Ovary (tissue), 9 donors: ENCODE measurements around the gene UGCG. TPM values are rescaled to one million over a fixed set of nuclear protein-coding genes. Genes with fewer than 3 reads are reported as not detected.

ENCODE experiments used
- DNase-seq, 5 donors: peaks; one replicate each; pipeline ENCODE4 v3.0.0-alpha.2; 2019 to 2020
- H3K27ac ChIP-seq, 2 donors: fragments of 200-600 bp; one replicate each; pipeline versions ENCODE4 v1.5.1 to v1.8.0; 2019 to 2022
- H3K27me3 ChIP-seq: fragments of 200-600 bp; one replicate; pipeline ENCODE4 v1.8.0; 2022
- H3K36me3 ChIP-seq: fragments of 200-600 bp; sonication (generic); one replicate; pipeline ENCODE4 v1.5.1; 2019
- H3K4me1 ChIP-seq: one replicate; pipeline ENCODE4 v1.8.1; 2013; ENCODE audit warnings: mild to moderate bottlenecking, moderate library complexity; ENCODE audit not compliant: insufficient read depth
- H3K4me3 ChIP-seq: fragments of 200-600 bp; sonication (generic); one replicate; pipeline ENCODE4 v1.5.1; 2017
- H3K9me3 ChIP-seq, 2 donors: fragments of 200-600 bp in 1 of 2; sonication (generic) in 1 of 2; one replicate each; pipeline versions ENCODE4 v1.5.1 to v1.8.1; 2013 to 2019; ENCODE audit warnings: mild to moderate bottlenecking in 1 of 2, moderate library complexity in 1 of 2
- EP300 ChIP-seq: sonication (generic); formaldehyde crosslinking; IDR thresholded peaks from one replicate; pipeline ENCODE4 v1.6.1; 2017; ENCODE audit warnings: antibody characterized with exemption
- POLR2A ChIP-seq: fragments of 450-650 bp; IDR thresholded peaks from one replicate; pipeline ENCODE4 v1.6.1; 2017; ENCODE audit warnings: antibody characterized with exemption, mild to moderate bottlenecking, moderate library complexity
- WGBS, 3 donors: extraction: QIAGEN DNeasy Blood & Tissue Kit in 1 of 3; methylation state at CpG; one replicate each; pipeline versions ENCODE4 v1.1.5 to v1.1.7; 2013 to 2017; 5-methylcytosine and 5-hydroxymethylcytosine counted together
- intact Hi-C, 4 donors: fragments of 100-400 bp; cut with DNase I; formaldehyde crosslinking; loops; one replicate each; pipeline versions ENCODE4 v1.11.0 to v1.15.1; 2022 to 2023
- polyA plus RNA-seq, 2 donors: library from polyadenylated mRNA; stranded (reverse); fragments of 200-250 nt in 1 of 2; fragments of 350-450 nt in 1 of 2; fragmentation: Illumina TruSeq in 1 of 2; extraction: RNeasy Lipid Tissue Mini Kit (QIAGEN cat#74804) in 1 of 2; gene quantifications; one replicate each; pipeline ENCODE4 v1.2.3, GENCODE V29; 2013 to 2014
- total RNA-seq, 7 donors: library from RNA; depleted of rRNA in 2 of 7; stranded (reverse); fragments of >200 nt in 2 of 7; fragmentation: NEBNext Ultra II Directional in 3 of 7; extraction: Animal tissue kit (Norgen Biotek cat#: 25700) in 3 of 7; gene quantifications; one replicate each; pipeline versions ENCODE4 v1.1.0 to v1.2.4, GENCODE V29; 2016 to 2023
- TF ChIP-seq, protein P1 (sequence below), 3 donors: fragments of 450-650 bp in 2 of 3; fragments of 200-600 bp in 1 of 3; IDR thresholded peaks; one replicate each; pipeline versions ENCODE4 v1.5.1 to v1.8.0; 2016 to 2022; ENCODE audit warnings: antibody characterized with exemption in 3 of 3, mild to moderate bottlenecking in 1 of 3
- donor health status: DM: no; HTN: no; CAD: no; lungs with moderate emphysema.
- donor health status: DM: no; HTN: no; CAD: no.
- donor health status: Bipolar disorder and iron deficiency.
- donor health status: DM: yes; HTN: yes; CAD: no.
- donor health status: DM: no; HTN: no; CAD: no.
- donor health status: DM: yes; HTN: yes; CAD: no.

UGCG gene
- total and polyA plus RNA-seq, 9 donors = 13.1 to 74.1 (median 19.8) TPM

DNA sequence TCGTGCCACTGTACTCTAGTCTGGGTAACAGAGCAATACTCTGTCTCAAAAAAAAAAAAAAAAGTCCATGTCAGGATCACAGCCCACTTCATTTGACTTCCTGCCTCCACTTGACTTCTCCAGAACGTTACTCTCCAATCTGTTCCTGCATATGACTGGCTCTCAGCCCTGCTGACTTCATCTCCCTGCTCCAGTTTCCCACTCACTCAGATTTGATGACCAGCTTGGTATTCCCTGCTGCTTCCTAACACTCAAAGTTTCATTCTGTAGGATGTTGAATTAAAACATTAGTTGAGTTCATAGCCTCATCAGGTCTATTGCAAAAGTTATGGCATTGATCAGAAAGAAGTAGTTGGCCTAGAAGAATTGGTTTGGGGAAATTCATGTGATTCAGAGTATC is 52.3 kb downstream of the UGCG start:
- no peak overlapping the region for H3K27ac ChIP-seq
- no peaks in the 10 kb centered on the region for H3K27me3 ChIP-seq
- intact Hi-C loops = no loop called here
- no peaks in the 10 kb centered on the region for H3K36me3 ChIP-seq
- WGBS, 3 donors = 54 to 64% (median 59%) methylated on average over 2 of the region's 2 CpGs
- no peak overlapping the region for H3K4me3 ChIP-seq
- no peak for DNase-seq
- TF ChIP-seq POLR2A (no peak), EP300 (no peak)
- TF ChIP-seq, protein P1, sequence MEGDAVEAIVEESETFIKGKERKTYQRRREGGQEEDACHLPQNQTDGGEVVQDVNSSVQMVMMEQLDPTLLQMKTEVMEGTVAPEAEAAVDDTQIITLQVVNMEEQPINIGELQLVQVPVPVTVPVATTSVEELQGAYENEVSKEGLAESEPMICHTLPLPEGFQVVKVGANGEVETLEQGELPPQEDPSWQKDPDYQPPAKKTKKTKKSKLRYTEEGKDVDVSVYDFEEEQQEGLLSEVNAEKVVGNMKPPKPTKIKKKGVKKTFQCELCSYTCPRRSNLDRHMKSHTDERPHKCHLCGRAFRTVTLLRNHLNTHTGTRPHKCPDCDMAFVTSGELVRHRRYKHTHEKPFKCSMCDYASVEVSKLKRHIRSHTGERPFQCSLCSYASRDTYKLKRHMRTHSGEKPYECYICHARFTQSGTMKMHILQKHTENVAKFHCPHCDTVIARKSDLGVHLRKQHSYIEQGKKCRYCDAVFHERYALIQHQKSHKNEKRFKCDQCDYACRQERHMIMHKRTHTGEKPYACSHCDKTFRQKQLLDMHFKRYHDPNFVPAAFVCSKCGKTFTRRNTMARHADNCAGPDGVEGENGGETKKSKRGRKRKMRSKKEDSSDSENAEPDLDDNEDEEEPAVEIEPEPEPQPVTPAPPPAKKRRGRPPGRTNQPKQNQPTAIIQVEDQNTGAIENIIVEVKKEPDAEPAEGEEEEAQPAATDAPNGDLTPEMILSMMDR (IDR thresholded peaks at IDR 0.05) = no peak
- no peaks in the 10 kb centered on the region for H3K9me3 ChIP-seq
- H3K4me1 ChIP-seq = no peaks in the 10 kb centered on the region

DNA sequence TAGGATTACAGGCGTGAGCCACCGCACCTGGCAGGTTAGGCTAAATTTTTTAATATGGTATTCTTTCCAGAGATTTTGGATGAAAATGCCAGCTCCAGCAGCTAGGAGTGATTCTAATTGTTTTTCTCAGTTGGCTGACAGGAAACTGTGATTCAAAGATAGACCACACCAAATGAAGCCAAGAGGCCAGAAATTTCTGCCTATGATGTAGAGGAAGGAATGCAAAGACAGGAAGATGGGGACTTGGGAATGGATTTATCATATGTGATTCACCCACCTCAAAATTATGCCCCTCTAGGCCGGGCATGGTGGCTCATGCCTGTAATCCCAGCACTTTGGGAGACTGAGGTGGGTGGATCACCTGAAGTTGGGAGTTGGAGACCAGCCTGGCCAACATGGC is 53.3 kb downstream of the UGCG start:
- 95 to 98% (median 96%) methylated on average over 3 of the region's 3 CpGs for WGBS, 3 donors
- no peaks in the 10 kb centered on the region for H3K9me3 ChIP-seq

DNA sequence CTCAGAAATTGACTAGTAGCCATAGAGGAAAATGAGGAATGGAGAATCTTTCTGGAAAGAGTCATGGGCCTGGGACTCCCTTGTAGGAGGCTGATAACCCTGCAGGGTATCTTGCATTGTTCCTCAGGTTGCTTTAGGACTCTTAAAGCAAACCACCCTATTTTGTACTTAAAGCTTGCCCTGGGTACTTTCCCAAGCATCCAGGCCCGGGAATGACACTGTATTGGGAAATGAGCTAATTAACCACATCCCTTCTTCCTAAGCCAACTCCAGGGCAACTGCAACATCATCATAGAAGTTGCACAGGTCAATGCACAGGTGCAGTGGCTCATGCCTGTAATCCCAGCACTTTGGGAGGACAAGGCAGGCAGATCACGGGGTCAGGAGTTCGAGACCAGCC is 55.9 kb downstream of the UGCG start:
- H3K4me1 ChIP-seq = no peaks in the 10 kb centered on the region
- H3K27ac ChIP-seq = no peak overlapping the region
- DNase-seq = no peak
- H3K4me3 ChIP-seq = no peak overlapping the region
- intact Hi-C loops = no loop called here
- WGBS, 3 donors = 77 to 85% (median 78%) methylated on average over 3 of the region's 3 CpGs
- no peaks in the 10 kb centered on the region for H3K27me3 ChIP-seq
- no peaks in the 10 kb centered on the region for H3K9me3 ChIP-seq
- no peaks in the 10 kb centered on the region for H3K36me3 ChIP-seq
- TF ChIP-seq POLR2A (no peak), EP300 (no peak)
- TF ChIP-seq, protein P1 (IDR thresholded peaks at IDR 0.05) = no peak

More for the DNA sequence above, 53.3 kb downstream of the UGCG start:
- Histone ChIP-seq H3K4me1 (no peaks in the 10 kb centered on the region), H3K4me3 (no peak overlapping the region), H3K36me3 (no peaks in the 10 kb centered on the region), H3K27ac (no peak overlapping the region), H3K27me3 (no peaks in the 10 kb centered on the region)
- intact Hi-C loops = no loop called here
- no peak for DNase-seq
- TF ChIP-seq, protein P1 (IDR thresholded peaks at IDR 0.05) = no peak
- no peak for TF ChIP-seq EP300
- no peak for TF ChIP-seq POLR2A

DNA sequence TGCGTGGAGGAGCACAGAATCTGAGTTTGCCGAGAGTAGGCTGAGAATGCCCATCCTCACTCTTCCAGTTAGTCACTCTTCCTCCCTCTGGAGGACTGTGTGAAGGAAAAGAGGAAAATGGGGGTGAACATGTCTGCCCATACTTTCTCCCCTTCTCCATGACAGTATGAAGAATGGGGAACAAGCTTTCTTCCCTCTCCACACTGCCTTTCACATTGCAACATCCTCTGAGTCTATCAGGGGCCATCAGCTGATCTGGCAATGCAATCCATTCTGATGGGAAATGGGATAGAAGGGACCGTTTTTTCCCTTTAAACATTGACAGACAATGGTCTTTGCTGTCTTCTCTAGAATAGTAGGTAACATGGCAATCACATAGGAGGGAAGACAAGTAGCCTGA is 56.8 kb downstream of the UGCG start:
- Histone ChIP-seq H3K4me3 (no peak overlapping the region), H3K27me3 (no peaks in the 10 kb centered on the region), H3K9me3 (no peaks in the 10 kb centered on the region), H3K4me1 (peaks cover 2% of the 10 kb centered on the region), H3K27ac (no peak overlapping the region), H3K36me3 (no peaks in the 10 kb centered on the region)
- 81 to 87% (median 85%) methylated on average over 3 of the region's 3 CpGs for WGBS, 3 donors
- TF ChIP-seq EP300 (no peak), POLR2A (no peak)
- TF ChIP-seq, protein P1 (IDR thresholded peaks at IDR 0.05) = no peak
- DNase-seq = no peak
- intact Hi-C loops = no loop called here
